HG03520 (cell line): ENCODE measurements around the gene KCNH6.

Experiments
- ATAC-seq: cut with Tn5 transposase; IDR thresholded peaks from one replicate; pipeline ENCODE4 v1.9.1; 2021; ENCODE audit warnings: mild to moderate bottlenecking, moderate library complexity; ENCODE audit not compliant: unreplicated experiment

Gene KCNH6

GRCh38 chr17:63506627-63507026 is 16.5 kb upstream of the KCNH6 start:
- no peak for ATAC-seq

- ATAC-seq, result no peak
Observed at GRCh38 chr17:63511331-63511730, 11.8 kb upstream of the KCNH6 start.

GRCh38 chr17:63512388-63512787 is 10.8 kb upstream of the KCNH6 start:
- ATAC-seq, result no peak

GRCh38 chr17:63512896-63513644 is 10.1 kb upstream of the KCNH6 start:
- ATAC-seq, result no peak

GRCh38 chr17:63514477-63514876 is 8.7 kb upstream of the KCNH6 start:
- ATAC-seq, result no peak

GRCh38 chr17:63514974-63515373 is 8.2 kb upstream of the KCNH6 start:
- ATAC-seq, result no peak

GRCh38 chr17:63515426-63515825 is 7.7 kb upstream of the KCNH6 start:
- no peak for ATAC-seq

- no peak for ATAC-seq
Observed at GRCh38 chr17:63516910-63517824, 6.0 kb upstream of the KCNH6 start.

- ATAC-seq, result no peak
Observed at GRCh38 chr17:63517825-63518534, 5.2 kb upstream of the KCNH6 start.

- no peak for ATAC-seq
Observed at GRCh38 chr17:63519116-63519881, 3.9 kb upstream of the KCNH6 start.

GRCh38 chr17:63519972-63520882 is 2.9 kb upstream of the KCNH6 start:
- ATAC-seq, result no peak

- ATAC-seq, result no peak
Observed at GRCh38 chr17:63524051-63524450, 893 bp downstream of the KCNH6 start.

GRCh38 chr17:63525190-63525946 is 2.2 kb downstream of the KCNH6 start:
- ATAC-seq, result no peak

- no peak for ATAC-seq
Observed at GRCh38 chr17:63526861-63527260, 3.7 kb downstream of the KCNH6 start.

GRCh38 chr17:63528183-63528582 is 5.0 kb downstream of the KCNH6 start:
- ATAC-seq, result no peak

GRCh38 chr17:63529711-63530556 is 6.8 kb downstream of the KCNH6 start:
- no peak for ATAC-seq

- ATAC-seq, result no peak
Observed at GRCh38 chr17:63530557-63531021, 7.4 kb downstream of the KCNH6 start.
